ENCODE data around the gene CORO1C. TPM values are rescaled to one million over a fixed set of nuclear protein-coding genes. Genes with fewer than 3 reads are reported as not detected.

CORO1C gene
- total and polyA plus RNA-seq, 10 donors: 12.0 to 119 (median 74.8) TPM

DNA sequence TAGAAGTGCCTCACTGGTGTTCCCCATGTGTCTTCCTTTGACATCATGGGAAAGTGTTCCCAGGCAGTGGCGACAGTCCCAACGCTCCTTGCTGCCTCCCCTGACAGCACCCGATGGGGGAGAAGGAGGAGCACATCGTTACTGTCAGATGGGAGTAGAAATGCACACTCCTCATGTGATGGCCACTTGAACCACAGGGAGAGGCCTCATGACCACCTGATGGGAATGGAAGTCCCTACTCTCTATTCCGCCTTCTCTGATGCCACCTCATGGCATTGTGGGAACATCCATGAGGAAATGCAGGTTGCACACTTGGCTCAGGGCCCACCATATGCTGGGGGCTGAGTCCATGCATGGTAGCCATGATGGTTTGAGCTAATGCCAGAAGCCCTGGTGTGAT is 14.3 kb upstream of the CORO1C start:
- intact Hi-C loops (cut with DNase I; ENCODE audit: low total_unique reads): no loop called here
- H3K9me3 ChIP-seq: no peaks in the 10 kb centered on the region
- WGBS, 5 donors: 86 to 95% (median 91%) methylated on average over 5 of the region's 5 CpGs
- DNase-seq: no peak
- H3K36me3 ChIP-seq: no peaks in the 10 kb centered on the region
- no peak overlapping the region for H3K4me3 ChIP-seq
- H3K27me3 ChIP-seq (replicated peaks in 1 of 7): no peaks in the 10 kb centered on the region
- no peak for TF ChIP-seq POLR2A (IDR thresholded peaks at IDR 0.05)
- TF ChIP-seq, protein P1, sequence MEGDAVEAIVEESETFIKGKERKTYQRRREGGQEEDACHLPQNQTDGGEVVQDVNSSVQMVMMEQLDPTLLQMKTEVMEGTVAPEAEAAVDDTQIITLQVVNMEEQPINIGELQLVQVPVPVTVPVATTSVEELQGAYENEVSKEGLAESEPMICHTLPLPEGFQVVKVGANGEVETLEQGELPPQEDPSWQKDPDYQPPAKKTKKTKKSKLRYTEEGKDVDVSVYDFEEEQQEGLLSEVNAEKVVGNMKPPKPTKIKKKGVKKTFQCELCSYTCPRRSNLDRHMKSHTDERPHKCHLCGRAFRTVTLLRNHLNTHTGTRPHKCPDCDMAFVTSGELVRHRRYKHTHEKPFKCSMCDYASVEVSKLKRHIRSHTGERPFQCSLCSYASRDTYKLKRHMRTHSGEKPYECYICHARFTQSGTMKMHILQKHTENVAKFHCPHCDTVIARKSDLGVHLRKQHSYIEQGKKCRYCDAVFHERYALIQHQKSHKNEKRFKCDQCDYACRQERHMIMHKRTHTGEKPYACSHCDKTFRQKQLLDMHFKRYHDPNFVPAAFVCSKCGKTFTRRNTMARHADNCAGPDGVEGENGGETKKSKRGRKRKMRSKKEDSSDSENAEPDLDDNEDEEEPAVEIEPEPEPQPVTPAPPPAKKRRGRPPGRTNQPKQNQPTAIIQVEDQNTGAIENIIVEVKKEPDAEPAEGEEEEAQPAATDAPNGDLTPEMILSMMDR (IDR thresholded peaks at IDR 0.05 in 8 of 11, conservative IDR thresholded peaks at IDR 0.05 in 3 of 11): no peak
- TF ChIP-seq POLR2AphosphoS5 (IDR thresholded peaks at IDR 0.05): no peak
- no peak overlapping the region for H3K27ac ChIP-seq
- H3K4me1 ChIP-seq: peaks cover 0 to 20% (median 5%) of the 10 kb centered on the region in 6 donors

DNA sequence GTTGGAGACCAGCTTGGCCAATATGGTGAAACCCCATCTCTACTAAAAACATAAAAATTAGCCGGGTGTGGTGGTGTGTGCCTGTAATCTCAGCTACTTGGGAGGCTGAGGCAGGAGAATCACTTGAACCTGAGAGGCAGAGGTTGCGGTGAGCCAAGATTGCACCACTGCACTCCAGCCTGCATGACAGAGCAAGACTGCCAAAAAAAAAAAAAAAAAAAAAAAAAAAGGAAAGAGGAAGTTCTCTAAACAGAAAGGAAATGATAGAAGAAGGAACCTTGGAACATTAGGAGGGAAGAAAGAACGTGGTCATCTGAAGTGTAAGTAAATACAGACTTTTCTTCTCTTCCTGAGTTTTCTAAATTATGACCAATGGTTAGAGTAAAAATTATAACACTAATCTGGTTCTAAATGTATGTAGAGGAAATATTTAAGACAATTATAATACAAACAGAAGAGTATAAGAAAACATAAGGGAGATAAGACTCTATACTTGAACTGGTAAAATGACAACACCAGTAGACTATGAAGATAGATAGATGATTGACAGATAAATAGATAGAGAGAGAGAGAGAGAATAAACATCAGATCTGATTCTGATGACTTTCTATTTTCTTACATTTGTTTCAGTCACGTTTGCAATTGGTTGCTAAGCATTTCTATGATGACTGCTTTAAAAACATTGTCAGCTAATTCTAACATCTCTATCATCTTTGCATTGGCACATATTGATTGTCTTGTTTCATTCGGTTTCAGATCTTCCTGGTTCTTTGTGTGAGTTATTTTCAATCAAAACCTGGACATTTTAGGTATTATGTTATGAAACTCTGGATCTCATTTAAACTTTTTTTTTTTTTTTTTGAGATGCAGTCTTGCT is 12.9 kb upstream of the CORO1C start:
- peak overlapping the region in 4 of 8 donors; percentile 40 to 74 (median 54) for H3K27ac ChIP-seq
- no peaks in the 10 kb centered on the region for H3K9me3 ChIP-seq
- H3K27me3 ChIP-seq (replicated peaks in 1 of 7): no peaks in the 10 kb centered on the region
- H3K36me3 ChIP-seq: no peaks in the 10 kb centered on the region
- peaks cover 0 to 20% (median 5%) of the 10 kb centered on the region in 6 donors for H3K4me1 ChIP-seq
- WGBS, 5 donors: 39 to 68% (median 51%) methylated on average over 5 of the region's 5 CpGs
- no peak for DNase-seq
- intact Hi-C loops (cut with DNase I; ENCODE audit: low total_unique reads): no loop called here
- no peak for TF ChIP-seq POLR2AphosphoS5 (IDR thresholded peaks at IDR 0.05)
- no peak for TF ChIP-seq POLR2A (IDR thresholded peaks at IDR 0.05)
- TF ChIP-seq, protein P1 (IDR thresholded peaks at IDR 0.05 in 8 of 11, conservative IDR thresholded peaks at IDR 0.05 in 3 of 11): no peak
- H3K4me3 ChIP-seq: no peak overlapping the region

DNA sequence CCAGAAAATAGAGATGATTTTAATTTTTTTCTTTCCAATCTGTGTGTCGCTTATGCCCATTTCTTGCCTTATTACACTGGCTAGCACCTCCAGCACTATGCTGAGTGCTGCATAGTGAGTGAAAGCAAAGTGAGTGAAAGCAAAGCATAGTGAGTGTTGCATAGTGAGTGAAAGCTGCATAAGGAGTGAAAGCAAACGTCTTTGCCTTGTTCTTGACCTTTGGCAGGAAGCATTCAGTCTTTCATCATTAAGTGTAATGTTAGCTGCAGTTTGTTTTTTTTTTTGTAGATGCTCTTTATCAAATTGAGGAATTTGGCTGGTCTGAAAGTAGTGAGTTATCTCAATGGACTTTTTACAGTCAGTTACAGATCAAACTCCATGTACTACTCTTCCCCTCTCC is 6.9 kb upstream of the CORO1C start:
- WGBS, 5 donors: 55 to 63% (median 58%) methylated on average over 2 of the region's 2 CpGs
- intact Hi-C loops (cut with DNase I; ENCODE audit: low total_unique reads): loop anchor here (10.0 kb wide), 1 partner anchor 73 kb away; no protein-coding TSS in a partner anchor
- H3K36me3 ChIP-seq: no peaks in the 10 kb centered on the region

More for the DNA sequence above, 6.9 kb upstream of the CORO1C start:
- H3K4me1 ChIP-seq: peaks cover 0 to 24% (median 3%) of the 10 kb centered on the region in 6 donors
- no peak overlapping the region for H3K27ac ChIP-seq
- TF ChIP-seq, protein P1 (IDR thresholded peaks at IDR 0.05 in 8 of 11, conservative IDR thresholded peaks at IDR 0.05 in 3 of 11): no peak
- TF ChIP-seq POLR2AphosphoS5 (IDR thresholded peaks at IDR 0.05): no peak
- no peak for TF ChIP-seq POLR2A (IDR thresholded peaks at IDR 0.05)
- peaks cover 0 to 5% (median 0%) of the 10 kb centered on the region in 8 donors for H3K9me3 ChIP-seq
- DNase-seq: no peak
- H3K27me3 ChIP-seq (replicated peaks in 1 of 7): no peaks in the 10 kb centered on the region
- no peak overlapping the region for H3K4me3 ChIP-seq

Measured in spleen (tissue), 11 donors.